ENCODE data around the gene TRHDE. TPM values are rescaled to one million over a fixed set of nuclear protein-coding genes. Genes with fewer than 3 reads are reported as not detected.

TRHDE gene
- total RNA-seq, 1 experiment from 2014 or later, result not detected

DNA sequence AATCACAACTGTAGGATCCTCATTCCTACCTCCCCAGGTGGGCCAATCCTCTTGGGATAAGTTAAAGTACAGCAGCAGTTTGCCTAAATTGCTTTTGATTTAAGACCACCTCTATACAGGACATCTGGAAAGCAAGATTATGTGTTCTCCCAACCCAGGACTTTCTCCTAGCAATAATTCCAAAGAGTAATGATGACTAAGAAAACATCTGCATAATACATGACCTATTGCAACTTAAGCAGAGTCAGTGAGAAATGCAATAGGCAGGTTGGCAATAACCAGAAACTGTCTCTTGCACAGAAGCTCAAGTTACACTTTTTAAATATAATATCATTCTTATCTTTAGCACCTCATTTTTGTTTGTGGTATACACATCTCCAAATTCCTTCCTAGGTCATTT is 275.4 kb downstream of the TRHDE start:
- H3K27me3 ChIP-seq (replicated peaks; ENCODE audit: control insufficient read depth, insufficient read depth, low read length), result no peaks in the 10 kb centered on the region
- Mint-ChIP-seq H3K36me3 (ENCODE audit: insufficient read depth, unreplicated experiment) (no peaks in the 10 kb centered on the region), H3K4me1 (ENCODE audit: low read depth, unreplicated experiment) (no peaks in the 10 kb centered on the region), H3K27ac (ENCODE audit: unreplicated experiment) (no peak overlapping the region), H3K9me3 (ENCODE audit: unreplicated experiment) (no peaks in the 10 kb centered on the region), H3K27me3 (ENCODE audit: insufficient read depth, unreplicated experiment) (peaks cover 9% of the 10 kb centered on the region), H3K4me3 (ENCODE audit: unreplicated experiment) (no peak overlapping the region)
- no peak for TF ChIP-seq CTCF (IDR thresholded peaks at IDR 0.05; ENCODE audit: insufficient read depth in 1 of 2, low read depth in 1 of 2, low read length in 1 of 2, severe bottlenecking in 1 of 2, unreplicated experiment in 1 of 2)
- H3K4me1 ChIP-seq, result no peaks in the 10 kb centered on the region
- H3K36me3 ChIP-seq (ENCODE audit: control insufficient read depth, insufficient read depth, low read length), result no peaks in the 10 kb centered on the region
- no peaks in the 10 kb centered on the region for H3K9me3 ChIP-seq
- no TSS peak for BruUV-seq (replicated peaks)
- CTCF ChIA-PET, result no interaction called here
- no peak overlapping the region for H3K4me3 ChIP-seq (ENCODE audit: low read depth, low read length)
- DNase-seq, result no peak
- POLR2A ChIA-PET, result no interaction called here
- intact Hi-C loops (cut with micrococcal nuclease; ENCODE audit: unreplicated experiment), result no loop called here

GRCh38 chr12:72549184-72549583 is 277.0 kb downstream of the TRHDE start:
- no peaks in the 10 kb centered on the region for H3K27me3 ChIP-seq (replicated peaks; ENCODE audit: control insufficient read depth, insufficient read depth, low read length)
- no peaks in the 10 kb centered on the region for H3K4me1 Mint-ChIP-seq (ENCODE audit: low read depth, unreplicated experiment)
- POLR2A ChIA-PET, result no interaction called here
- no peaks in the 10 kb centered on the region for H3K9me3 Mint-ChIP-seq (ENCODE audit: unreplicated experiment)
- no peak for TF ChIP-seq CTCF (IDR thresholded peaks at IDR 0.05; ENCODE audit: insufficient read depth in 1 of 2, low read depth in 1 of 2, low read length in 1 of 2, severe bottlenecking in 1 of 2, unreplicated experiment in 1 of 2)
- no peak overlapping the region for H3K4me3 ChIP-seq (ENCODE audit: low read depth, low read length)
- CTCF ChIA-PET, result no interaction called here
- no peaks in the 10 kb centered on the region for H3K4me1 ChIP-seq
- H3K4me3 Mint-ChIP-seq (ENCODE audit: unreplicated experiment), result no peak overlapping the region
- H3K36me3 Mint-ChIP-seq (ENCODE audit: insufficient read depth, unreplicated experiment), result no peaks in the 10 kb centered on the region
- intact Hi-C loops (cut with micrococcal nuclease; ENCODE audit: unreplicated experiment), result no loop called here
- DNase-seq, result no peak
- H3K36me3 ChIP-seq (ENCODE audit: control insufficient read depth, insufficient read depth, low read length), result no peaks in the 10 kb centered on the region
- no peak overlapping the region for H3K27ac Mint-ChIP-seq (ENCODE audit: unreplicated experiment)
- H3K9me3 ChIP-seq, result no peaks in the 10 kb centered on the region
- peaks cover 11% of the 10 kb centered on the region for H3K27me3 Mint-ChIP-seq (ENCODE audit: insufficient read depth, unreplicated experiment)
- no TSS peak for BruUV-seq (replicated peaks)

- Mint-ChIP-seq H3K9me3 (ENCODE audit: unreplicated experiment) (no peaks in the 10 kb centered on the region), H3K4me3 (ENCODE audit: unreplicated experiment) (no peak overlapping the region), H3K27me3 (ENCODE audit: insufficient read depth, unreplicated experiment) (no peaks in the 10 kb centered on the region), H3K4me1 (ENCODE audit: low read depth, unreplicated experiment) (no peaks in the 10 kb centered on the region), H3K36me3 (ENCODE audit: insufficient read depth, unreplicated experiment) (no peaks in the 10 kb centered on the region), H3K27ac (ENCODE audit: unreplicated experiment) (no peak overlapping the region)
- Histone ChIP-seq H3K36me3 (ENCODE audit: control insufficient read depth, insufficient read depth, low read length) (no peaks in the 10 kb centered on the region), H3K4me1 (no peaks in the 10 kb centered on the region), H3K27me3 (replicated peaks; ENCODE audit: control insufficient read depth, insufficient read depth, low read length) (no peaks in the 10 kb centered on the region), H3K9me3 (no peaks in the 10 kb centered on the region), H3K4me3 (ENCODE audit: low read depth, low read length) (no peak overlapping the region)
- ChIA-PET CTCF (interaction anchor here (0.6 kb wide), 1 partner anchor 30 kb away, joined by 3 read pairs; no protein-coding TSS in a partner anchor), POLR2A (no interaction called here)
- intact Hi-C loops (cut with micrococcal nuclease; ENCODE audit: unreplicated experiment), result no loop called here
- TF ChIP-seq CTCF (IDR thresholded peaks at IDR 0.05; ENCODE audit: insufficient read depth in 1 of 2, low read depth in 1 of 2, low read length in 1 of 2, severe bottlenecking in 1 of 2, unreplicated experiment in 1 of 2), result no peak
- DNase-seq, result no peak
- BruUV-seq (replicated peaks), result no TSS peak
Observed at GRCh38 chr12:72560003-72560769, 288.0 kb downstream of the TRHDE start.

Measured in Caco-2 (cell line).